H1 (cell line): ENCODE measurements around the gene CFB. TPM values are rescaled to one million over a fixed set of nuclear protein-coding genes. Genes with fewer than 3 reads are reported as not detected.

Experiments used
- ATF3 ChIP-seq: IDR thresholded peaks from 2 replicates; pipeline ENCODE4 v1.6.1; 2011; ENCODE audit warnings: low read depth, mild to moderate bottlenecking, low read length; ENCODE audit not compliant: insufficient read depth
- BRCA1 ChIP-seq: IDR thresholded peaks from 2 replicates; pipeline ENCODE4 v1.6.1; 2012; ENCODE audit warnings: low read depth, low read length, improper control_type of control experiment
- CBX5 ChIP-seq: fragments of 300-800, 300-1000 bp; sonication (generic); IDR thresholded peaks from 2 replicates; pipeline ENCODE4 v1.7.1; 2016; ENCODE audit warnings: antibody characterized with exemption, low read length, low read depth
- CBX8 ChIP-seq: fragments of 300-800, 300-1000 bp; sonication (generic); IDR thresholded peaks from 2 replicates; pipeline ENCODE4 v1.7.1; 2016; ENCODE audit warnings: low read depth, low read length, borderline replicate concordance
- CHD2 ChIP-seq: IDR thresholded peaks from 2 replicates; pipeline ENCODE4 v1.6.1; 2012; ENCODE audit warnings: low read length, improper control_type of control experiment
- CHD7 ChIP-seq: fragments of 300-600 bp; sonication (generic); IDR thresholded peaks from 2 replicates; pipeline ENCODE4 v1.7.1; 2012; ENCODE audit warnings: low read length, moderate library complexity, mild to moderate bottlenecking, inconsistent platforms; ENCODE audit not compliant: insufficient replicate concordance
- EZH2 ChIP-seq: fragments of 200-600 bp; sonication (generic); IDR thresholded peaks from 2 replicates; pipeline ENCODE4 v1.7.1; 2012; ENCODE audit warnings: low read depth, mild to moderate bottlenecking, moderate library complexity, low read length, inconsistent platforms; ENCODE audit not compliant: severe bottlenecking
- KDM5A ChIP-seq: fragments of 200-600 bp; IDR thresholded peaks from 2 replicates; pipeline ENCODE4 v1.7.1; 2012; ENCODE audit warnings: mild to moderate bottlenecking, low read length, inconsistent platforms, mixed read lengths
- PHF8 ChIP-seq: fragments of 200-600 bp; sonication (generic); conservative IDR thresholded peaks from 2 replicates; pipeline ENCODE4 v1.7.1; 2012; ENCODE audit warnings: low read depth, mild to moderate bottlenecking, inconsistent platforms, low read length, moderate library complexity
- POU5F1 ChIP-seq: IDR thresholded peaks from 2 replicates; pipeline ENCODE4 v1.6.1; 2011; ENCODE audit warnings: low read depth, mild to moderate bottlenecking, low read length, moderate library complexity
- polyA plus RNA-seq, 7 experiments: library from polyadenylated mRNA; depleted of rRNA in 3 of 7; stranded (reverse) in 5 of 7; unstranded in 2 of 7; fragments of >200 nt in 5 of 7; fragments of 200-250 nt in 2 of 7; gene quantifications; 1 replicate in 5 of 7; 2 replicates in 1 of 7; 4 replicates in 1 of 7; pipeline versions ENCODE4 v1.2.1 to v1.2.3, GENCODE V29; 2011 to 2013; ENCODE audit warnings: missing spikeins in 2 of 7, mixed read lengths in 2 of 7
- total RNA-seq: library from RNA; stranded (reverse); fragmentation: NEBNext Ultra II Directional; extraction: Animal tissue kit (Norgen Biotek cat#: 25700); gene quantifications from 2 replicates; pipeline ENCODE4 v1.2.1, GENCODE V29; 2021

Gene CFB
- total and polyA plus RNA-seq, 2 of the 8 experiments (the other 6 are each of a cell fraction or from before 2014, with no cell fraction given): 0.09 TPM; not detected in 1

- TF ChIP-seq CHD7 (no peak), BRCA1 (no peak), EZH2 (no peak), CHD2 (no peak), PHF8 (no peak), ATF3 (no peak), CBX8 (no peak), CBX5 (no peak), POU5F1 (no peak), KDM5A (no peak)
Measured at GRCh38 chr6:31927242-31927862, 18.5 kb upstream of the CFB start, which contains the start of gene C2 (continued).
